HG02938 (cell line): Measurements from ENCODE around the gene RAB4B.
"Not testable (repeated sequence)": the region's sequence is repeated elsewhere in the genome, so short reads cannot be mapped to it uniquely, and the experiment has no call there.

Source experiments
- ATAC-seq: cut with Tn5 transposase; IDR thresholded peaks from one replicate; pipeline ENCODE4 v1.9.1; 2021; ENCODE audit warnings: mild to moderate bottlenecking, moderate library complexity; ENCODE audit not compliant: unreplicated experiment

The RAB4B gene

GRCh38 chr19:40776932-40777644 is 959 bp upstream of the RAB4B start:
- ATAC-seq: peak; percentile 60

- no peak for ATAC-seq
These were observed 456 bp upstream of the RAB4B start for GRCh38 chr19:40777645-40777936.

- no peak for ATAC-seq
These were observed 748 bp downstream of the RAB4B start for GRCh38 chr19:40778706-40779284.

GRCh38 chr19:40780582-40780981 is 2.5 kb downstream of the RAB4B start:
- no peak for ATAC-seq

- no peak for ATAC-seq
These were observed 3.1 kb downstream of the RAB4B start for GRCh38 chr19:40781140-40781539.

GRCh38 chr19:40783711-40784110 is 5.7 kb downstream of the RAB4B start:
- no peak for ATAC-seq

GRCh38 chr19:40784146-40784545 is 6.1 kb downstream of the RAB4B start:
- ATAC-seq: not testable (repeated sequence)

GRCh38 chr19:40785526-40785925 is 7.5 kb downstream of the RAB4B start:
- no peak for ATAC-seq

GRCh38 chr19:40786060-40787037 is 8.3 kb downstream of the RAB4B start:
- ATAC-seq: no peak

- ATAC-seq: no peak
These were observed 13.3 kb downstream of the RAB4B start for GRCh38 chr19:40791349-40791748.

GRCh38 chr19:40791996-40792395 is 13.9 kb downstream of the RAB4B start:
- ATAC-seq: no peak

GRCh38 chr19:40797166-40797962 is 19.3 kb downstream of the RAB4B start:
- no peak for ATAC-seq

- peak; percentile 14 for ATAC-seq
These were observed 20.1 kb downstream of the RAB4B start for GRCh38 chr19:40797963-40798682.

GRCh38 chr19:40798683-40799557 is 20.9 kb downstream of the RAB4B start, which contains the start of gene EGLN2:
EGLN2 (plus strand) TSS chr19:40799191; CDS start chr19:40800573, 1,382 bp downstream.
- ATAC-seq: peak; percentile 81

GRCh38 chr19:40799558-40800338 is 21.7 kb downstream of the RAB4B start:
- ATAC-seq: no peak

- no peak for ATAC-seq
These were observed 22.4 kb downstream of the RAB4B start for GRCh38 chr19:40800339-40800996.

GRCh38 chr19:40800997-40801377 is 22.9 kb downstream of the RAB4B start:
- ATAC-seq: no peak
